ENCODE results near the gene C20orf144.
A peak's percentile ranks its signal among the peaks of the same experiment; 100 is the strongest.

C20orf144 gene

DNA sequence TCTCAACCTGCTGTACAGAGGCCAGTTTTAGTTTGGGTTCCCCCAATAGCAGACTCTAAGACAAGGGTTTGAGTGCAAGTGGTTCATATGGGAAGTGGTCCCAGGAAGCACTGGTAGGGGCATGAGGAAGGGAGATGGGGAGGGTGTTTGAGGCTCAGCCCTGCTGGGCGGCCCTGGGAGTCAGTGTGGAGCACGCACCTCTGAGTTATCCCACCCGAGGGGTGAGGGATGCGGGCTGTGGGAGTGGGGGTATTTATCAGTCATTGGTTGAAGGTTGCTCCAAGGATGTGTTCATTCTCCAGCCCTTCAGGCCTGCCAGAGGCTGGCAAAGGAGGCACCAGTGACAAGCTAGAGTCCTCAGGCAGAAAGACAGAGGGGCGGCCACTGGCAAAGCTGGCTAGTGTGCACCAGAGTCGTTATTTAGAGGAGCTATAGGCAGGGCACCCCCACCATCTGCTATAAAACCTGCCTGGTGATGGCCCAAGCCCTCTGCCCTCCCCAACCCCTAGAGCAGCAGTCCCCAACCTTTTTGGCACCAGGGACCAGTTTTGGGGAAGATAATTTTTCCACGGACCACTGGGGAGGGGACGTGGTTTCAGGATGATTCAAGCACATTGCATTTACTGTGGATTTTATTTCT, 41.5 kb downstream of the C20orf144 start:
- 0 out of 2 replicates have a peak overlapping the region, but pooled peaks have one; percentile 0 for H3K27ac ChIP-seq
- CTCF ChIA-PET, result interaction anchor here (0.6 kb wide), 1 partner anchor 153 kb away, joined by 3 read pairs; no protein-coding TSS in a partner anchor
- TF ChIP-seq, protein P1, sequence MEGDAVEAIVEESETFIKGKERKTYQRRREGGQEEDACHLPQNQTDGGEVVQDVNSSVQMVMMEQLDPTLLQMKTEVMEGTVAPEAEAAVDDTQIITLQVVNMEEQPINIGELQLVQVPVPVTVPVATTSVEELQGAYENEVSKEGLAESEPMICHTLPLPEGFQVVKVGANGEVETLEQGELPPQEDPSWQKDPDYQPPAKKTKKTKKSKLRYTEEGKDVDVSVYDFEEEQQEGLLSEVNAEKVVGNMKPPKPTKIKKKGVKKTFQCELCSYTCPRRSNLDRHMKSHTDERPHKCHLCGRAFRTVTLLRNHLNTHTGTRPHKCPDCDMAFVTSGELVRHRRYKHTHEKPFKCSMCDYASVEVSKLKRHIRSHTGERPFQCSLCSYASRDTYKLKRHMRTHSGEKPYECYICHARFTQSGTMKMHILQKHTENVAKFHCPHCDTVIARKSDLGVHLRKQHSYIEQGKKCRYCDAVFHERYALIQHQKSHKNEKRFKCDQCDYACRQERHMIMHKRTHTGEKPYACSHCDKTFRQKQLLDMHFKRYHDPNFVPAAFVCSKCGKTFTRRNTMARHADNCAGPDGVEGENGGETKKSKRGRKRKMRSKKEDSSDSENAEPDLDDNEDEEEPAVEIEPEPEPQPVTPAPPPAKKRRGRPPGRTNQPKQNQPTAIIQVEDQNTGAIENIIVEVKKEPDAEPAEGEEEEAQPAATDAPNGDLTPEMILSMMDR (conservative IDR thresholded peaks at IDR 0.05; ENCODE audit: low read depth), result no peak
- no peak for DNase-seq (ENCODE audit: low spot score)
- POLR2A ChIA-PET (ENCODE audit: low non-redundant PET), result no interaction called here

DNA sequence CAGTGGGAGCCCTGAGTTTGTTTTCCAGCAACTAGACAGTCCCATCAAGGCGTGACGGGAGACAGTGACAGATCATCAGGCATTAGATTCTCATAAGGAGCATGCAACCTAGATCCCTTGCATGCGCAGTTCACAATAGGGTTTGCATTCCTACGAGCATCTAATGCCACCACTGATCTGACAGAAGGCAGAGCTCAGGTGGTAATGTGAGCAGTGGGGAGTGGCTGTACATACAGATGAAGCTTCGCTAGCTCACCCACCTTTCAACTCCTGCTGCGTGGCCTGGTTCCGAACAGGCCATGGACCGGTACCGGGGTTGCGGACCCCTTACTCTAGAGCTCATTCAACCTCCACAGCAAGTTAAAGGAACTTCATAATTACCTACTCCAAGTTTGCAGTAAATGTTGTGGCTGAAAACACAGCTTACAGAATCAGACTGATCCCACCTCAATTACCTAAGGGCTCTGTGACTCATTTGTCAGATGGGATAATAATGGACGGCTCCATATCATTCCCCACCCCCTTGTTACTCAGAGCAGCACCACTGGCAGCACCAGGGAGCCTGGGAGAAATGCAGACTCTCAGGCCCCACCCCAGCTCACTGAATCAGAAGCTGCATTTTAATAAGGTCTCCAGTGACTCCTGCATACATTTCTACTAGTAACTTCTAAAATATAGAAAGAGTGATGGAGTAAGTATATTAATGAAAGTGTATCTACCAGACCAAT, 42.2 kb downstream of the C20orf144 start:
- ChIA-PET POLR2A (ENCODE audit: low non-redundant PET) (interaction anchor here (0.6 kb wide), 1 partner anchor 14 kb away, joined by 3 read pairs; no protein-coding TSS in a partner anchor), CTCF (interaction anchor here (0.6 kb wide), 1 partner anchor 153 kb away, joined by 3 read pairs; no protein-coding TSS in a partner anchor)
- TF ChIP-seq, protein P1 (conservative IDR thresholded peaks at IDR 0.05; ENCODE audit: low read depth), result no peak
- DNase-seq (ENCODE audit: low spot score), result peak; percentile 73
- 0 out of 2 replicates have a peak overlapping the region, but pooled peaks have one; percentile 4 for H3K27ac ChIP-seq

DNA sequence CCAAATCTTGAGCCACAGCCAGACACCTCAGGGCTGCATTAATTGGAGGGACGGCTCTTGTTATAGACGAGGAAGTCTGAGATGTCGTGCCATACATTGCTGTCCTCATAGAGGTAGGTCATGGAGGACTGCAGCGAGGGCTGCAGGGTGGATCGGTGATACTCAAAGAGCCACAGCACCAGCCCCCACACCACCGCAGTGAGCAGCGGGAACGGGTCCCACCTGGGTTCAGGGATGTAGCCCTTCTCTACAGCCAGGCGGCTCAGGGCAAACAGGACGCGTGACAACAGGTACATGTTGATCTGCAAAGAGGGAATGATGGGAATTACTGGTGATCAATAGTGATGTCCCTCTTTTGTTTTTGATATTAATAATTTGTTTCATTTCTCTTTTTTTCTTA, 45.5 kb downstream of the C20orf144 start:
- H3K27ac ChIP-seq, result peak overlapping the region; percentile 70
- TF ChIP-seq, protein P1 (conservative IDR thresholded peaks at IDR 0.05; ENCODE audit: low read depth), result no peak
- ChIA-PET CTCF (no interaction called here), POLR2A (ENCODE audit: low non-redundant PET) (interaction anchor here (0.6 kb wide), 1 partner anchor 394 kb away, joined by 3 read pairs; no protein-coding TSS in a partner anchor)
- DNase-seq (ENCODE audit: low spot score), result no peak

DNA sequence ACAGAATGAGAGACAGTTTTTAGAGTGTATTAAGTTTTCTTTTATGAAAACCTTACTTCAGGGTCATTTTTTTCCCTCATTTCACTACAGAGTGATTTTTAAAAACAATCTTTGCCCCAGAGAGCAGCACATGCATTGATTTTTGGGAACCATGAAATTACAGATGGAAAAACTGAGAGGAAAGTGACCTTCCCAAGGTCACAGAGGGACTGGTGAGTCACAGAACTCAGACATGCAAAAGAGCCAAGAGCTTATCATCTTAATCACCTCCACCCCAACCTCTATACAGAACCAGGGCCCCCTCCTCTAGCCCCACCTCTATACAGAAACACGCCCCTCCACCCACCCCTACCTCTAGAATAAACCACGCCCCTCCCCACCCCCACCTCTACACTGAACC, 47.3 kb downstream of the C20orf144 start:
- ChIA-PET POLR2A (ENCODE audit: low non-redundant PET) (no interaction called here), CTCF (no interaction called here)
- H3K27ac ChIP-seq, result peak overlapping the region; percentile 70
- TF ChIP-seq, protein P1 (conservative IDR thresholded peaks at IDR 0.05; ENCODE audit: low read depth), result no peak
- no peak for DNase-seq (ENCODE audit: low spot score)

DNA sequence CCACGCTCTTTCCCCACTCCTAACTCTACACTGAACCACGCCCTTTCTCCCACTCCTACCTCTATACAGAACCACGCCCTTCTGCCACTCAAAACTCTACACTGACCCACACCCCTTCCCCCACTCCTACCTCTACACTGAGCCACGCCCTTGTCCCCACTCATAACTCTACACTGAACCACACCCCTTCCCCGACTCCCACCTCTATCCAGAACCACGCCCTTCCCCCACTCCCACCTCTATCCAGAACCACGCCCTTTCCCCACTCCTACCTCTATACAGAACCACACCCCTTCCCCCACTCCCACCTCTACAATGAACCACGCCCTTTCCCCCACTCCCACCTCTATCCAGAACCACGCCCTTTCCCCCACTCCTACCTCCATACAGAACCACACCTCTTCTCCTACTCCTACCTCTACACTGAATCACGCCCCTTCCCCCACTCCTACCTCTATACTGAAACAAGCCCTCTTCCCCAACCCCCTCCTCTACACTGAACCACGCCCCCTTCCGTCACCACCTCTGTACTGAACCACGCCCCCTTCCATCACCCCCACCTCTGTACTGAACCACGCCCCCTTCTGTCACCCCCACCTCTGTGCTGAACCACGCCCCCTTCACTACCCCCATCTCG, 47.9 kb downstream of the C20orf144 start:
- TF ChIP-seq, protein P1 (conservative IDR thresholded peaks at IDR 0.05; ENCODE audit: low read depth), result no peak
- peak overlapping the region; percentile 70 for H3K27ac ChIP-seq
- ChIA-PET POLR2A (ENCODE audit: low non-redundant PET) (no interaction called here), CTCF (no interaction called here)
- DNase-seq (ENCODE audit: low spot score), result no peak

DNA sequence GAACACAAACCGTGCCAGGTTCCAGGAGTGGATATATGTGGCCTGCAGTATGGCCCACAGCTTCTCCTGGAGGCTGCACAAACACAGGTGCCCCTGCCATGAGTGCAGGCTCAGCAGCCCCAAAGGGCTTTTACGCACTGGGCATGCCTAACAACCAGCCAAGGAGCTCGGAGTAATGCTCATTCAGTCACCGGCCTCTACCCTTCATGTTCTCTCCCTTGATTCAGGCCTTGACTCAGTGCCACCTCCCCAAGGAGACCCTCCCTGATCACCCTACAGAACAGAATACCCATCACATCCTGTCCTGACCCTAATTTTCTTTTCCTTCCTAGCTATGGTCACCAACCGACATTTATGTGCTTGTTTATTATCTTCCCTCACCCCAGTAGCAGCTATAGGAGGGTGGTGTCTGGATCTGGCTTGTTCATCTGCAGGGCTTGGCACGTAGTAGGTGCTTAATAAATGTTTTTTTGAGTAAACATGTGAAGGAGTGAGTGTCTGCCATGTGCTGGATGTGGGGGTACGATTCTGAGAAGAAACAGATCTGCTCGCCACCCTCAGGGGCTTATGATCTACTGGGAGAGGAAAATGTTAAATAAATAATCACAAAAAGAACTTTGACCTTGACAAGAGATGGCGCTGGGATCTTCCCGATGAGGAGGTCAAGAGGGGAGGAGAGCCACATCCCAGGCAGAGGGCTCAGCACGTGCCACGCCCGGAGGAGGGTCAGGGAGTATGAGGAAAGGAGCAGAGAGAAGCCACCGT, 48.7 kb downstream of the C20orf144 start:
- POLR2A ChIA-PET (ENCODE audit: low non-redundant PET), result no interaction called here
- CTCF ChIA-PET, result no interaction called here
- DNase-seq (ENCODE audit: low spot score), result no peak
- peak overlapping the region; percentile 70 for H3K27ac ChIP-seq
- TF ChIP-seq, protein P1 (conservative IDR thresholded peaks at IDR 0.05; ENCODE audit: low read depth), result no peak
